Activated CD4-positive, CD25-positive, alpha-beta regulatory T cell (primary cell): ENCODE results near the gene NMUR1.

Experiments used
- DNase-seq, 4 experiments: peaks; one replicate each; lab custom pipeline; 2025; lab: John Stamatoyannopoulos, UW

Gene NMUR1

DNA sequence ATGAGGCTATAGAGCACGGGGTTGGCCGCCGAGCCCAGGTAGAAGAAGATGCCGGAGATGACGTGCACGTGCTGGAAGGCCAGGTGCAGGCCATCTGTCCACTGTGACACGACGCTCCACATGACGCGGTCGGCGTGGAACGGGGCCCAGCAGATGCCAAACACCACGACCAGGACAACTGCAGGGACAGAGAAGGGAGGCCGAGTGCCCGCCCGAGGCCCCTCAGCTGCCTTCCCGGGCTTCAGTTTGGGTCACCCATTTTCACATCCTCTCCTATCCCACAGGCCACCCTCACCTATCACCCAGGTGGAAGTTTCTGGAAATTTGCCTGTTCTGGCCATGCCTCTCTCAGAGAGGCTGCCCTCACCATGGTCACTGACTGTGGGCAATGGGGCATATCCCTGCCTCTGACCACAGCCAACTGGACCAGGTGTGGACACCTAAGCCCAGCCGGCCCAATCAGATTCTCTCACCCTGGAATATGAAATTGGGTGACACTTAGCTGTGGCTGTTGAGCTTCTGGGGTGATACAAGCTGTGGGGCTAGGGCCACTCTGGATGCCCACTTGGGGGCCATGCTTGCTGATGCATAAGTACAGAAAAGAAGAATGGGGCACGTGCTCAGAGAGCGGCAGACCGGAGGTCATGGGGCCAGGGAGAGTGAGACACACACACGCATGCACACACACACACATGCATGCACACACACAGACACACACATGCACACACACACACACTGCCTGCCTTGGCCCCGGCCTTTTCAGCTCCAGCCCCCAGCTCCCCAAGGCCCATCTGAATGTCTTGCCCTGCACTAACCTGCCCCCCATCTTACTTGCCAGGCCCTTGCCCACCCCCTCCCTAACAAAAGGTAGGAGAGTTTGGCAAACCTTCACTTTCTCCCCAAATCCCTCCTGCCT lies 4.7 kb downstream of the NMUR1 start:
- DNase-seq, result no peak

DNA sequence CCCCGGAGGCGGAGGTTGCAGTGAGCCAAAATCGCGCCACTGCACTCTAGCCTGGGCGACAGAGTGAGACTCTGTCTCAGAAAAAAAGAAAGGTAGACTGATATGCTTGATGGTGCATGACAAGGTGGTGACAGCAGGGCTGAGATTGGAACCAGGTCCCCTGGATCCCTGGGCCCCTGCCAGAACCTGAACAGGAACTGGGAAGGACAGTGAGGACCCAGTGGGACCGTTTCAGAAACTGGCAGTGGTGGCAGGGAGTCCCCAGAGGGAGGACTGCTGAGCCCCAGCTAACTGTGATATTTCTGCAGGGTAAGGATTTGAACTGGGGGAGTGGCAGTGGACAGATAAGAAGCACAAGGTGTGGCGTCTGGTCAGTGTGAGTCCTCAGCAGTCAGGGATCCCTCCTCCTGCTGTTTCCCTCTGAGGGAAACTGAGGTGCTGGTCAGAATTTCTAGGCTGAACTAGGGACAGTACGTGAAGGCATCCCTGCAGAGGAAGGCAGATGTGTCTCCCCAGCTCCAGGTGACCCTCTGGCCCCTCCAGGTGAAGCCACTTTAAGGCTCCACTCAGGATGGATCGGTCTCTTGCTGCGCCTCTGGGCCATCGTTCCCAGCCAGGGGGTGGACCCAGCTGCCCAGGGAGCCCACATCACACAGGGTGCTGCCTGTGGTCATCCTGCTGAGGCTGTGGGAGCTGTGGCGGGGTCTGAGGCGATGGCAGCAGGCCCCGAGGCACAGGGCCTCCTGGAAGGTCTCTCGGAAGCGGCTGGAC lies 5.6 kb downstream of the NMUR1 start:
- DNase-seq, result no peak

DNA sequence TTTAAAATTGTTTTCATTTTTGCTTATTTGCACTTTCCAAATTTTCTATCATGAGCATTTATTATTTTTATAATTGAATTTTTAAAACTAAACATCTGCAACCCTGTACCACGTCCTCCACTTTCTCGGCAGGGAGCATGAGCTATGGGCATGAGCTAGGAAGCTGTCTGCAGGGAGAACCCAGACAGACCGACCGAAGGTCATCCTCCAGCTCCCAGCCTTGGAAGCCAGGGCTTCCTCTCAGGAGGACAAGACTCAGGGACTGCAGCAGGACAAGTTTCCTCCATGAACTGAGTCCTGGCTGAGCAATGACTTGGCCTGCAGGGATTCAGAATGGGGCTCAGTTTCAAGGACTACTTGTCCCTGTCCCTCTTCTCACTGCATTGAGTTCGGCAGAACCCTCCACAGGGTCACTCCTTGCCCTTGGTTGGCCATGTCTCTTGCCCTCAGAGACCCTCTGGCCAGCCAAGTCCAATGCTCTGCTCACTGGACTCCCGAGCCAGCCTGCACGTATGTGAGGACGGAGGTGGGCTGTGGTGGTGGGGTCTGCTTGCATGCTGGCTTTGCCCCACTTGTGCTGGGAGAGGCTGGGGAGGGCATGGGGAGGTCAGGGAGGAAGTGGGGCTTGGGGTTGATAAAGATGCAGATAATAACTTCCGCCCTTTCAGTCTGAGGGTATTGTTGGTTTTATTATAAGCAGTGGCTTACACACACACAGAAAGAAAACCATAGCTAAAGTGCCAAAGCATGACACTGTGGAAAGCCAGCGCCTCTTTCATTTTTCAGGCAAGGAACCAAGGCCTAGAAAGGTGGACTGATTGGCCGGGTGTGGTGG lies 6.6 kb downstream of the NMUR1 start:
- DNase-seq, result no peak

GRCh38 chr2:231522418-231523180 lies 7.6 kb downstream of the NMUR1 start:
- DNase-seq, result no peak

- no peak for DNase-seq
Measured at GRCh38 chr2:231521443-231521842, 8.8 kb downstream of the NMUR1 start.

DNA sequence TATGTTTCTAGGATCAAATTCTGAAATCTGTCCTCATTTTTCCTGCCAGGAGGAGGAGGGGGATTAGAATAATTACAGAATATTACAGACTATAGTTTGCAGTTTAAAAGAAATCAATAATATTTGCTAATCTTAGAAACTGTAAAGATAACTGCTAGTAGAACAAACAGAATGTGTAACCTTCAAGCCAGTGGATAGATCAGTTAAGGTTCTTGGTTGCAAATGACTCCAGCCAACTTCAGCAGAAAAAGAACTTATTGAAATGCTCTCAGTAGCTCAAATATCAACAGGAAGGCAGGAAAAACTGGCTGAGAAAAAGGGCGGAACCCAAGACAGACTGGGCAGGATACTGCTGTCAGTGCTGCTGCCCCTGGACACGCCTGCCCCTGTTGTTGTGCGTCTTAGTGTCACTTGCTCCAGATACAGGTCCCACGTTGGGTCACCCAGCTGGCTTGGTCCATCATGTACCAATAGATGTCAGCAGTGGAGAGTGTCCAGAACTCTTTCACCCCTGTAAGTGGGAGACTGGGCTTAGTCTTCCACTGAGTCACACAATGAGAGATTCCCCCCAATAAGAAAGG lies 10.2 kb downstream of the NMUR1 start:
- DNase-seq, result no peak

- no peak for DNase-seq
Measured at GRCh38 chr2:231518771-231519170, 11.5 kb downstream of the NMUR1 start.

- no peak for DNase-seq
Measured at GRCh38 chr2:231515603-231516002, 14.6 kb downstream of the NMUR1 start.

GRCh38 chr2:231514951-231515297 lies 15.3 kb downstream of the NMUR1 start:
- no peak for DNase-seq

- DNase-seq, result peak; percentile 95 to 99 (median 96)
Measured at GRCh38 chr2:231514225-231514950, 15.9 kb downstream of the NMUR1 start.

- DNase-seq, result no peak
Measured at GRCh38 chr2:231513746-231514224, 16.5 kb downstream of the NMUR1 start.

- DNase-seq, result no peak
Measured at GRCh38 chr2:231512222-231512621, 18.0 kb downstream of the NMUR1 start.

GRCh38 chr2:231503766-231504165 lies 26.5 kb downstream of the NMUR1 start:
- no peak for DNase-seq

DNA sequence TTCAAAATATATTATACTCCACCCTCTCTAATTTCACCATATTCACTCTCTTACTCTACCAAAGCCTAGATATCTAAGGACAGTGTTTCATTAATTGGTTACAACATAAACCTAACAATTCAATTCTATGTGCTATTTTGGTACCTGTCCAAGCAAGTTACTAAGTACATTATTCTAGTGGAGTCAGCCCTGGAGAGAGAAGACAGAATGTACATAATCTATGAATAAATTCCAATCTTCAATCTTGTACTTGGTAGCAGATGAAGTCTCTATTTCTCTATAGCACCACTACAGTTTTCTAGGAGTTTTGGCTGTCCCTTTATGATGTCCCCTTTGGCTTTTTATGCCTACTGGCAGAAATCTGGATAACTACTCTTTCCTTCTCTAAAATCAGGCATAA lies 27.6 kb downstream of the NMUR1 start:
- no peak for DNase-seq

- DNase-seq, result no peak
Measured at GRCh38 chr2:231497651-231498050, 32.6 kb downstream of the NMUR1 start.

- DNase-seq, result no peak
Measured at GRCh38 chr2:231494669-231495068, 35.6 kb downstream of the NMUR1 start.

GRCh38 chr2:231490801-231491200 lies 39.4 kb downstream of the NMUR1 start:
- no peak for DNase-seq

- no peak for DNase-seq
Measured at GRCh38 chr2:231489990-231490389, 40.3 kb downstream of the NMUR1 start.

GRCh38 chr2:231488331-231488730 lies 41.9 kb downstream of the NMUR1 start:
- no peak for DNase-seq

- no peak for DNase-seq
Measured at GRCh38 chr2:231486851-231487596, 43.2 kb downstream of the NMUR1 start.
